HG03439 (cell line): ENCODE data around the gene CANX.
"Not testable (repeated sequence)": the region's sequence is repeated elsewhere in the genome, so short reads cannot be mapped to it uniquely, and the experiment has no call there.

ENCODE experiments used
- ATAC-seq: cut with Tn5 transposase; IDR thresholded peaks from one replicate; pipeline ENCODE4 v1.9.1; 2021; ENCODE audit warnings: mild to moderate bottlenecking, moderate library complexity; ENCODE audit not compliant: unreplicated experiment

Gene CANX

GRCh38 chr5:179697993-179698934 lies 503 bp upstream of the CANX start:
- peak; percentile 92 for ATAC-seq

GRCh38 chr5:179699616-179700237 lies 960 bp downstream of the CANX start:
- peak; percentile 3 for ATAC-seq

- no peak for ATAC-seq
These were observed 1.7 kb downstream of the CANX start for GRCh38 chr5:179700401-179700918.

GRCh38 chr5:179716286-179716685 lies 17.5 kb downstream of the CANX start:
- no peak for ATAC-seq

GRCh38 chr5:179720222-179720621 lies 21.5 kb downstream of the CANX start:
- ATAC-seq, result no peak

GRCh38 chr5:179724163-179724562 lies 25.4 kb downstream of the CANX start:
- no peak for ATAC-seq

- no peak for ATAC-seq
These were observed 28.3 kb downstream of the CANX start for GRCh38 chr5:179727106-179727505.

- no peak for ATAC-seq
These were observed 30.5 kb downstream of the CANX start for GRCh38 chr5:179729303-179729702.

- ATAC-seq, result no peak
These were observed 31.0 kb downstream of the CANX start for GRCh38 chr5:179729727-179730126.

- ATAC-seq, result no peak
These were observed 31.6 kb downstream of the CANX start for GRCh38 chr5:179730356-179730755.

- ATAC-seq, result no peak
These were observed 32.1 kb downstream of the CANX start for GRCh38 chr5:179730852-179731251.

- peak; percentile 23 for ATAC-seq
These were observed 33.1 kb downstream of the CANX start for GRCh38 chr5:179731791-179732411.

- ATAC-seq, result peak; percentile 92
These were observed 33.7 kb downstream of the CANX start, which contains the start of gene MAML1 for GRCh38 chr5:179732412-179732917. MAML1 (plus strand) TSS chr5:179732822; CDS start chr5:179733113, 291 bp downstream.

- ATAC-seq, result peak; percentile 27
These were observed 34.4 kb downstream of the CANX start for GRCh38 chr5:179732918-179733771.

- ATAC-seq, result no peak
These were observed 35.0 kb downstream of the CANX start for GRCh38 chr5:179733772-179734126.

GRCh38 chr5:179734536-179735164 lies 35.9 kb downstream of the CANX start:
- no peak for ATAC-seq

- no peak for ATAC-seq
These were observed 40.0 kb downstream of the CANX start for GRCh38 chr5:179738742-179739141.

- not testable (repeated sequence) for ATAC-seq
These were observed 45.3 kb downstream of the CANX start for GRCh38 chr5:179744106-179744505.

GRCh38 chr5:179746872-179747271 lies 48.1 kb downstream of the CANX start:
- ATAC-seq, result no peak

GRCh38 chr5:179747811-179748210 lies 49.0 kb downstream of the CANX start:
- ATAC-seq, result no peak
